HCT116 (cell line): ENCODE data around the gene IL17RA.

Source experiments
- CEBPB ChIP-seq: IDR thresholded peaks from 2 replicates; pipeline ENCODE4 v1.6.1; 2012; ENCODE audit warnings: low read depth
- EGR1 ChIP-seq: IDR thresholded peaks from 2 replicates; pipeline ENCODE4 v1.6.1; 2012; ENCODE audit warnings: low read depth
- EZH2 ChIP-seq: fragments of 200-600 bp; sonication (generic); IDR thresholded peaks from 2 replicates; pipeline ENCODE4 v1.6.1; 2017; ENCODE audit warnings: antibody characterized with exemption, mixed run types
- JUND ChIP-seq: IDR thresholded peaks from 2 replicates; pipeline ENCODE4 v1.6.1; 2012
- POLR2A ChIP-seq: IDR thresholded peaks from 2 replicates; pipeline ENCODE4 v1.7.0; 2011; ENCODE audit warnings: borderline replicate concordance; ENCODE audit not compliant: insufficient read depth, insufficient read length; ENCODE audit errors: extremely low read depth
- POLR2AphosphoS5 ChIP-seq: IDR thresholded peaks from 2 replicates; pipeline ENCODE4 v1.6.1; 2011; ENCODE audit warnings: mild to moderate bottlenecking, low read depth, low read length, moderate library complexity
- SRF ChIP-seq: IDR thresholded peaks from 2 replicates; pipeline ENCODE4 v1.6.1; 2012; ENCODE audit warnings: low read depth
- TCF7L2 ChIP-seq: IDR thresholded peaks from 2 replicates; pipeline ENCODE4 v1.7.0; 2011; ENCODE audit warnings: borderline replicate concordance, inconsistent platforms; ENCODE audit not compliant: insufficient read depth, insufficient read length; ENCODE audit errors: extremely low read depth
- TF ChIP-seq, protein P1 (sequence below), 3 experiments: fragments of 200-600 bp in 1 of 3; sonication (generic) in 1 of 3; IDR thresholded peaks in 2 of 3; conservative IDR thresholded peaks in 1 of 3; 2 replicates each; pipeline ENCODE4 v1.5.1; 2012 to 2017; ENCODE audit warnings: low read depth in 2 of 3, low read length in 2 of 3, antibody characterized with exemption in 1 of 3, borderline replicate concordance in 1 of 3, control low read depth in 1 of 3, mild to moderate bottlenecking in 1 of 3, mixed read lengths in 1 of 3, mixed run types in 1 of 3, moderate library complexity in 1 of 3; ENCODE audit not compliant: insufficient read depth in 1 of 3
- TF ChIP-seq, protein P2 (sequence below): IDR thresholded peaks from 2 replicates; pipeline ENCODE4 v1.6.1; 2011; ENCODE audit warnings: mild to moderate bottlenecking, low read length, moderate library complexity; ENCODE audit not compliant: insufficient replicate concordance; ENCODE audit errors: extremely low read depth
- TF ChIP-seq, protein P3 (sequence below): IDR thresholded peaks from 2 replicates; pipeline ENCODE4 v1.6.1; 2012

DNA sequence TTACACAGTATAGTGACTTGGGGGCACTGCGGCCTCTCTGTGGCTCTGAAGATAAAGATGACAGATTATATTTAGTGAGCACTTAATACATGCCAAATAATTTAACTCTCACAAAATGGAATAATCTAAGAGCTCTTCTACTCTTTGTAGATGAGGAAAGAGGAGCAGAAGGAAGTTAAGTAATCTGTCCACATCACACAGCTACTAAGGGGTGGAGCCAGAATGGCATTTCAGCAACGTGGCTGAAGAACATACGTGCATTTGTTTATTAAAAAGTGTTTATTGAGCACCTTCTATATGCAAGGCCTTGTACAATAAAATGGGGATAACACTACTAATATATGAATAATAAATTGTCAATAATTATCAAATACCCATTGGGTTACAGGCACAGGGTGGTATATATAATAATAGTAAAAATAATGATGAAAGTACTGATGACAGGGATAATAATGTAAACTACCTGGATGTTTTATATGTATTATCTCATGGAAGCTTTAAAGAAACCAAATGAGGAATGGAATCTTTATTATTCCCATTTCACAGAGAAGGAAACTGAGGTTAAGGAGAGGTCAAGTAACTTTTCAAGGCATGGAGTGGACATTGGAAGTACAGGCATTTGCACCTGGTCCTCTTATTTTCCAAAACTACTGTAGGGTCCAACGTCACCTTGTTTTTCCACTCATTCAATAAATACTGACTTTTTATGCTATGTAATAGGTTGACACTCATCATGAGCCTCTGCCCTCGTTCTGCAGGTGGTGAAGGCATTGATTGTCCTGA lies 38.0 kb upstream of the IL17RA start:
- TF ChIP-seq POLR2AphosphoS5 (no peak), EGR1 (no peak), SRF (no peak), POLR2A (no peak), JUND (no peak), TCF7L2 (no peak), CEBPB (no peak), EZH2 (no peak)
- TF ChIP-seq, protein P1, sequence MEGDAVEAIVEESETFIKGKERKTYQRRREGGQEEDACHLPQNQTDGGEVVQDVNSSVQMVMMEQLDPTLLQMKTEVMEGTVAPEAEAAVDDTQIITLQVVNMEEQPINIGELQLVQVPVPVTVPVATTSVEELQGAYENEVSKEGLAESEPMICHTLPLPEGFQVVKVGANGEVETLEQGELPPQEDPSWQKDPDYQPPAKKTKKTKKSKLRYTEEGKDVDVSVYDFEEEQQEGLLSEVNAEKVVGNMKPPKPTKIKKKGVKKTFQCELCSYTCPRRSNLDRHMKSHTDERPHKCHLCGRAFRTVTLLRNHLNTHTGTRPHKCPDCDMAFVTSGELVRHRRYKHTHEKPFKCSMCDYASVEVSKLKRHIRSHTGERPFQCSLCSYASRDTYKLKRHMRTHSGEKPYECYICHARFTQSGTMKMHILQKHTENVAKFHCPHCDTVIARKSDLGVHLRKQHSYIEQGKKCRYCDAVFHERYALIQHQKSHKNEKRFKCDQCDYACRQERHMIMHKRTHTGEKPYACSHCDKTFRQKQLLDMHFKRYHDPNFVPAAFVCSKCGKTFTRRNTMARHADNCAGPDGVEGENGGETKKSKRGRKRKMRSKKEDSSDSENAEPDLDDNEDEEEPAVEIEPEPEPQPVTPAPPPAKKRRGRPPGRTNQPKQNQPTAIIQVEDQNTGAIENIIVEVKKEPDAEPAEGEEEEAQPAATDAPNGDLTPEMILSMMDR (IDR thresholded peaks at IDR 0.05 in 2 of 3, conservative IDR thresholded peaks at IDR 0.05 in 1 of 3; ENCODE audit: borderline replicate concordance in 1 of 3, insufficient read depth in 1 of 3, low read depth in 2 of 3, low read length in 2 of 3) = no peak
- TF ChIP-seq, protein P2, sequence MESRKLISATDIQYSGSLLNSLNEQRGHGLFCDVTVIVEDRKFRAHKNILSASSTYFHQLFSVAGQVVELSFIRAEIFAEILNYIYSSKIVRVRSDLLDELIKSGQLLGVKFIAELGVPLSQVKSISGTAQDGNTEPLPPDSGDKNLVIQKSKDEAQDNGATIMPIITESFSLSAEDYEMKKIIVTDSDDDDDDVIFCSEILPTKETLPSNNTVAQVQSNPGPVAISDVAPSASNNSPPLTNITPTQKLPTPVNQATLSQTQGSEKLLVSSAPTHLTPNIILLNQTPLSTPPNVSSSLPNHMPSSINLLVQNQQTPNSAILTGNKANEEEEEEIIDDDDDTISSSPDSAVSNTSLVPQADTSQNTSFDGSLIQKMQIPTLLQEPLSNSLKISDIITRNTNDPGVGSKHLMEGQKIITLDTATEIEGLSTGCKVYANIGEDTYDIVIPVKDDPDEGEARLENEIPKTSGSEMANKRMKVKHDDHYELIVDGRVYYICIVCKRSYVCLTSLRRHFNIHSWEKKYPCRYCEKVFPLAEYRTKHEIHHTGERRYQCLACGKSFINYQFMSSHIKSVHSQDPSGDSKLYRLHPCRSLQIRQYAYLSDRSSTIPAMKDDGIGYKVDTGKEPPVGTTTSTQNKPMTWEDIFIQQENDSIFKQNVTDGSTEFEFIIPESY = no peak
- TF ChIP-seq, protein P3, sequence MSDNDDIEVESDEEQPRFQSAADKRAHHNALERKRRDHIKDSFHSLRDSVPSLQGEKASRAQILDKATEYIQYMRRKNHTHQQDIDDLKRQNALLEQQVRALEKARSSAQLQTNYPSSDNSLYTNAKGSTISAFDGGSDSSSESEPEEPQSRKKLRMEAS = no peak
